B cell (primary cell): ENCODE data around the gene ZFP64. TPM values are rescaled to one million over a fixed set of nuclear protein-coding genes. Genes with fewer than 3 reads are reported as not detected.

Experiments
- ATAC-seq: fragments of 200-7000 bp; cut with Tn5 transposase; one replicate; pipeline ENCODE4 v1.10.0; 2021; ENCODE audit warnings: low read depth, mild to moderate bottlenecking, moderate number of reproducible peaks, moderate library complexity
- CTCF ChIA-PET: fragments of 350-600 bp; sonication (Branson Sonifier 250); formaldehyde crosslinking; loops from one replicate; lab custom pipeline; 2021; ENCODE audit warnings: antibody characterized with exemption, inconsistent platforms; lab: Charles Lee
- POLR2A ChIA-PET: fragments of 350-600 bp; sonication (Branson Sonifier 250); formaldehyde crosslinking; loops from one replicate; lab custom pipeline; 2021; ENCODE audit warnings: antibody characterized with exemption; lab: Charles Lee
- DNase-seq: peaks from one replicate; pipeline ENCODE4 v3.0.0; 2013
- H2AFZ ChIP-seq: 2 replicates; pipeline ENCODE4 v1.6.1; 2012; ENCODE audit warnings: mild to moderate bottlenecking, low read depth, low read length; ENCODE audit not compliant: insufficient read depth, poor library complexity, severe bottlenecking
- H3K27ac ChIP-seq, 2 donors: 1 replicate in 1 of 2; 2 replicates in 1 of 2; pipeline ENCODE4 v1.5.1; 2012 to 2013; ENCODE audit warnings: low read length in 2 of 2, mild to moderate bottlenecking in 2 of 2, moderate library complexity in 1 of 2
- H3K27me3 ChIP-seq, 4 experiments: fragments of 200-600 bp in 1 of 4; sonication (generic) in 1 of 4; replicated peaks in 1 of 4; 1 replicate in 2 of 4; 2 replicates in 2 of 4; pipeline versions ENCODE4 v1.6.1 to v1.7.0; 2013 to 2016; ENCODE audit warnings: low read length in 3 of 4, mild to moderate bottlenecking in 2 of 4, mixed read lengths in 1 of 4, moderate library complexity in 1 of 4; ENCODE audit not compliant: insufficient read depth in 4 of 4, control insufficient read depth in 3 of 4; ENCODE audit errors: control extremely low read depth in 1 of 4
- H3K36me3 ChIP-seq, 2 experiments: replicated peaks in 1 of 2; 1 replicate in 1 of 2; 2 replicates in 1 of 2; pipeline versions ENCODE4 v1.6.1 to v1.7.1; 2013; ENCODE audit warnings: low read length in 1 of 2; ENCODE audit not compliant: insufficient read depth in 2 of 2, control insufficient read depth in 1 of 2; ENCODE audit errors: control extremely low read depth in 1 of 2, extremely low read depth in 1 of 2
- H3K4me1 ChIP-seq, 2 donors: fragments of 200-600 bp in 1 of 2; sonication (generic) in 1 of 2; 1 replicate in 1 of 2; 2 replicates in 1 of 2; pipeline versions ENCODE4 v1.5.1 to v1.6.1; 2013 to 2017; ENCODE audit warnings: low read length in 2 of 2; ENCODE audit not compliant: control insufficient read depth in 2 of 2, insufficient read depth in 2 of 2
- H3K4me2 ChIP-seq: replicated peaks from 2 replicates; pipeline ENCODE3; 2012; ENCODE audit warnings: mild to moderate bottlenecking, low read depth, low read length; ENCODE audit not compliant: poor library complexity, severe bottlenecking
- H3K4me3 ChIP-seq, 5 experiments: fragments of 200-600 bp in 1 of 5; sonication (generic) in 1 of 5; 1 replicate in 3 of 5; 2 replicates in 2 of 5; pipeline versions ENCODE4 v1.5.1 to v1.7.0; 2011 to 2016; ENCODE audit warnings: low read length in 4 of 5, mild to moderate bottlenecking in 4 of 5, low read depth in 2 of 5, control low read depth in 1 of 5, moderate library complexity in 1 of 5; ENCODE audit not compliant: insufficient read depth in 1 of 5; ENCODE audit errors: control extremely low read depth in 1 of 5, extremely low read depth in 1 of 5
- H3K79me2 ChIP-seq: fragments of 200-600 bp; sonication (generic); one replicate; pipeline ENCODE4 v1.6.0; 2016; ENCODE audit warnings: low read length; ENCODE audit not compliant: control insufficient read depth, insufficient read depth
- H3K9ac ChIP-seq: fragments of 200-600 bp; sonication (generic); 2 replicates; pipeline ENCODE4 v1.6.1; 2017; ENCODE audit warnings: mild to moderate bottlenecking, low read length, moderate library complexity
- H3K9me3 ChIP-seq, 3 donors: one replicate each; pipeline versions ENCODE4 v1.6.1 to v1.7.1; 2013; ENCODE audit warnings: low read length in 2 of 3; ENCODE audit not compliant: control insufficient read depth in 2 of 3, insufficient read depth in 1 of 3; ENCODE audit errors: control extremely low read depth in 1 of 3
- H4K20me1 ChIP-seq: 2 replicates; pipeline ENCODE4 v1.6.0; 2012; ENCODE audit warnings: mild to moderate bottlenecking, low read length; ENCODE audit not compliant: insufficient read depth, control insufficient read depth, poor library complexity, severe bottlenecking
- H3K27ac Mint-ChIP-seq: one replicate; pipeline ENCODE4 v1.8.0; 2021; ENCODE audit warnings: mixed read lengths
- H3K27me3 Mint-ChIP-seq: one replicate; pipeline ENCODE4 v1.8.0; 2021; ENCODE audit warnings: mixed read lengths
- H3K4me1 Mint-ChIP-seq: one replicate; pipeline ENCODE4 v1.8.0; 2021; ENCODE audit warnings: mixed read lengths
- H3K4me3 Mint-ChIP-seq: one replicate; pipeline ENCODE4 v1.8.0; 2021; ENCODE audit warnings: mixed read lengths
- H3K9me3 Mint-ChIP-seq: one replicate; pipeline ENCODE4 v1.8.0; 2022; ENCODE audit warnings: mixed read lengths; ENCODE audit not compliant: insufficient read depth
- CTCF ChIP-seq: fragments of 200-600 bp; IDR thresholded peaks from one replicate; pipeline ENCODE4 v1.8.0; 2022; ENCODE audit warnings: antibody characterized with exemption, mild to moderate bottlenecking
- EZH2 ChIP-seq: IDR thresholded peaks from 2 replicates; pipeline ENCODE4 v1.6.1; 2012; ENCODE audit warnings: borderline replicate concordance, low read depth, mild to moderate bottlenecking, moderate library complexity, low read length; ENCODE audit not compliant: insufficient read depth, poor library complexity, severe bottlenecking
- WGBS: methylation state at CpG from one replicate; pipeline ENCODE4 v1.1.5; 2013; ENCODE audit warnings: missing lambda C conversion rate; ENCODE audit not compliant: insufficient coverage; 5-methylcytosine and 5-hydroxymethylcytosine counted together
- intact Hi-C: fragments of 100-400 bp; cut with micrococcal nuclease; formaldehyde crosslinking; loops from one replicate; pipeline ENCODE4 v1.10.0; 2022
- polyA plus RNA-seq: library from polyadenylated mRNA; depleted of rRNA; stranded (reverse); fragments of >200 nt; gene quantifications from 2 replicates; pipeline ENCODE4 v1.2.3, GENCODE V29; 2012
- total RNA-seq, 2 donors: library from RNA; stranded (reverse); fragments of 120-200 nt in 1 of 2; gene quantifications; 1 replicate in 1 of 2; 2 replicates in 1 of 2; pipeline versions ENCODE4 v1.2.3 to v1.2.4, GENCODE V29; 2013 to 2022

ZFP64 gene
- total and polyA plus RNA-seq, 2 donors (not counting 1 experiment from before 2014, with no cell fraction given) = 14.2 to 15.1 TPM

GRCh38 chr20:52154575-52154974 is 37.0 kb downstream of the ZFP64 start:
- H3K27ac ChIP-seq = no peak overlapping the region
- intact Hi-C loops = no loop called here
- H3K9me3 ChIP-seq = peaks cover 0 to 2% (median 1%) of the 10 kb centered on the region in 3 donors
- no peaks in the 10 kb centered on the region for H3K9me3 Mint-ChIP-seq
- CTCF ChIA-PET = interaction anchor here (1.4 kb wide), 1 partner anchor 26 kb away, joined by 6 read pairs; no protein-coding TSS in a partner anchor
- no peak overlapping the region for H3K4me3 Mint-ChIP-seq
- no peaks in the 10 kb centered on the region for H3K79me2 ChIP-seq
- TF ChIP-seq CTCF (no peak), EZH2 (no peak)
- H3K36me3 ChIP-seq = peaks cover 6 to 45% of the 10 kb centered on the region in 2 experiments
- no peaks in the 10 kb centered on the region for H4K20me1 ChIP-seq
- WGBS = no CpG with 5 or more reads among the region's 1 CpG
- H3K4me1 Mint-ChIP-seq = no peaks in the 10 kb centered on the region
- POLR2A ChIA-PET = no interaction called here
- H3K9ac ChIP-seq = no peak overlapping the region
- ATAC-seq (no peak), DNase-seq (no peak)
- no peaks in the 10 kb centered on the region for H3K27me3 ChIP-seq
- no peaks in the 10 kb centered on the region for H3K27me3 Mint-ChIP-seq
- H3K4me1 ChIP-seq = no peaks in the 10 kb centered on the region
- H3K27ac Mint-ChIP-seq = no peak overlapping the region
- no peak overlapping the region for H2AFZ ChIP-seq
- no peak overlapping the region for H3K4me3 ChIP-seq
- H3K4me2 ChIP-seq = no peak overlapping the region

- TF ChIP-seq EZH2 = no peak
- TF ChIP-seq CTCF = no peak
- H3K79me2 ChIP-seq = no peaks in the 10 kb centered on the region
- no peaks in the 10 kb centered on the region for H3K4me1 ChIP-seq
- intact Hi-C loops = no loop called here
- Mint-ChIP-seq H3K27ac (no peak overlapping the region), H3K4me3 (no peak overlapping the region), H3K9me3 (no peaks in the 10 kb centered on the region), H3K27me3 (no peaks in the 10 kb centered on the region), H3K4me1 (no peaks in the 10 kb centered on the region)
- no peak overlapping the region for H3K4me3 ChIP-seq
- H2AFZ ChIP-seq = no peak overlapping the region
- no peaks in the 10 kb centered on the region for H3K27me3 ChIP-seq
- H3K9me3 ChIP-seq = peaks cover 0 to 2% (median 1%) of the 10 kb centered on the region in 3 donors
- ChIA-PET CTCF (interaction anchor here (1.4 kb wide), 1 partner anchor 25 kb away, joined by 6 read pairs; no protein-coding TSS in a partner anchor), POLR2A (no interaction called here)
- 100% methylated on average over 1 of the region's 7 CpGs for WGBS
- peaks cover 6 to 38% of the 10 kb centered on the region in 2 experiments for H3K36me3 ChIP-seq
- no peak for DNase-seq
- ATAC-seq = no peak
- H4K20me1 ChIP-seq = no peaks in the 10 kb centered on the region
- no peak overlapping the region for H3K4me2 ChIP-seq
- no peak overlapping the region for H3K27ac ChIP-seq
- no peak overlapping the region for H3K9ac ChIP-seq
These were observed 37.7 kb downstream of the ZFP64 start for GRCh38 chr20:52153896-52154295.
